SU-DHL-6 (cell line): ENCODE data around the gene CPA3.

Experiments
- H2AFZ ChIP-seq: fragments of 200-600 bp; sonication (generic); 2 replicates; pipeline ENCODE4 v1.6.1; 2014; ENCODE audit warnings: low read depth, mild to moderate bottlenecking, moderate library complexity, mixed read lengths, antibody characterized with exemption, low read length; ENCODE audit not compliant: severe bottlenecking
- H3F3A ChIP-seq: fragments of 200-600 bp; shearing (Covaris generic); 2 replicates; pipeline ENCODE4 v1.6.0; 2016; ENCODE audit warnings: antibody characterized with exemption, mild to moderate bottlenecking; ENCODE audit not compliant: insufficient read depth
- H3K27ac ChIP-seq: fragments of 200-600 bp; sonication (generic); 2 replicates; pipeline ENCODE4 v1.5.1; 2016; ENCODE audit warnings: low read depth, mild to moderate bottlenecking, low read length, moderate library complexity, mixed read lengths
- H3K27me3 ChIP-seq: fragments of 200-600 bp; sonication (generic), shearing (Covaris generic); 2 replicates; pipeline ENCODE4 v1.6.0; 2014; ENCODE audit warnings: mild to moderate bottlenecking, low read length
- H3K36me3 ChIP-seq: fragments of 200-600 bp; sonication (generic); 2 replicates; pipeline ENCODE4 v1.6.1; 2014; ENCODE audit warnings: mild to moderate bottlenecking, low read length, mixed read lengths
- H3K4me2 ChIP-seq: fragments of 300-600, 200-600 bp; shearing (Covaris generic), sonication (generic); 2 replicates; pipeline ENCODE4 v1.6.0; 2014; ENCODE audit warnings: low read length, low read depth, mild to moderate bottlenecking; ENCODE audit not compliant: poor library complexity, severe bottlenecking
- H3K4me3 ChIP-seq: fragments of 200-600 bp; sonication (generic); 2 replicates; pipeline ENCODE4 v1.5.1; 2014; ENCODE audit warnings: antibody characterized with exemption, low read length, mild to moderate bottlenecking, mixed read lengths; ENCODE audit not compliant: insufficient read depth, poor library complexity, severe bottlenecking
- H3K79me2 ChIP-seq: fragments of 200-600 bp; sonication (generic); 2 replicates; pipeline ENCODE4 v1.6.1; 2014; ENCODE audit warnings: mild to moderate bottlenecking, low read length, moderate library complexity; ENCODE audit not compliant: insufficient read depth
- H3K9ac ChIP-seq: fragments of 200-600 bp; sonication (generic); 2 replicates; pipeline ENCODE4 v1.7.0; 2014; ENCODE audit warnings: mild to moderate bottlenecking, low read length
- H3K9me2 ChIP-seq: fragments of 200-600 bp; sonication (generic); replicated peaks from 2 replicates; pipeline ENCODE4 v1.6.1; 2014; ENCODE audit warnings: low read length; ENCODE audit not compliant: insufficient read depth
- H3K9me3 ChIP-seq: fragments of 200-600 bp; sonication (generic); 2 replicates; pipeline ENCODE4 v1.6.1; 2014; ENCODE audit warnings: low read length, mixed read lengths; ENCODE audit not compliant: insufficient read depth
- H4K20me1 ChIP-seq: fragments of 200-600 bp; sonication (generic); 2 replicates; pipeline ENCODE4 v1.6.1; 2014; ENCODE audit warnings: low read depth, mild to moderate bottlenecking, antibody characterized with exemption, low read length, moderate library complexity, mixed read lengths
- CTCF ChIP-seq: fragments of 200-600 bp; sonication (generic); IDR thresholded peaks from one replicate; pipeline ENCODE4 v1.5.1; 2017; ENCODE audit warnings: antibody characterized with exemption, mild to moderate bottlenecking, low read length, moderate library complexity; ENCODE audit not compliant: insufficient read depth, poor library complexity, severe bottlenecking
- EZH2phosphoT487 ChIP-seq: fragments of 200-600 bp; sonication (generic), shearing (Covaris generic); conservative IDR thresholded peaks from 2 replicates; pipeline ENCODE4 v1.6.1; 2018; ENCODE audit warnings: mild to moderate bottlenecking, antibody characterized with exemption, low read length, moderate library complexity, mixed read lengths

The CPA3 gene

GRCh38 chr3:148930752-148931151 is 65.7 kb downstream of the CPA3 start:
- no peak overlapping the region for H2AFZ ChIP-seq
- TF ChIP-seq EZH2phosphoT487 (no peak), CTCF (no peak)
- no peaks in the 10 kb centered on the region for H3K9me2 ChIP-seq
- H3K27me3 ChIP-seq, result no peaks in the 10 kb centered on the region
- H3K9me3 ChIP-seq, result no peaks in the 10 kb centered on the region
- no peaks in the 10 kb centered on the region for H3K79me2 ChIP-seq
- H3K4me2 ChIP-seq, result no peak overlapping the region
- H3K36me3 ChIP-seq, result no peaks in the 10 kb centered on the region
- H3K4me3 ChIP-seq, result no peak overlapping the region
- H3F3A ChIP-seq, result no peaks in the 10 kb centered on the region
- no peaks in the 10 kb centered on the region for H4K20me1 ChIP-seq
- no peak overlapping the region for H3K9ac ChIP-seq
- no peak overlapping the region for H3K27ac ChIP-seq

- no peak overlapping the region for H3K27ac ChIP-seq
- H3K79me2 ChIP-seq, result no peaks in the 10 kb centered on the region
- H3K36me3 ChIP-seq, result no peaks in the 10 kb centered on the region
- TF ChIP-seq CTCF (no peak), EZH2phosphoT487 (no peak)
- H3F3A ChIP-seq, result no peaks in the 10 kb centered on the region
- H3K27me3 ChIP-seq, result no peaks in the 10 kb centered on the region
- H4K20me1 ChIP-seq, result no peaks in the 10 kb centered on the region
- H2AFZ ChIP-seq, result no peak overlapping the region
- no peaks in the 10 kb centered on the region for H3K9me2 ChIP-seq
- H3K9me3 ChIP-seq, result no peaks in the 10 kb centered on the region
- H3K9ac ChIP-seq, result no peak overlapping the region
- no peak overlapping the region for H3K4me3 ChIP-seq
- no peak overlapping the region for H3K4me2 ChIP-seq
Observed at GRCh38 chr3:148931574-148931973, 66.5 kb downstream of the CPA3 start.

DNA sequence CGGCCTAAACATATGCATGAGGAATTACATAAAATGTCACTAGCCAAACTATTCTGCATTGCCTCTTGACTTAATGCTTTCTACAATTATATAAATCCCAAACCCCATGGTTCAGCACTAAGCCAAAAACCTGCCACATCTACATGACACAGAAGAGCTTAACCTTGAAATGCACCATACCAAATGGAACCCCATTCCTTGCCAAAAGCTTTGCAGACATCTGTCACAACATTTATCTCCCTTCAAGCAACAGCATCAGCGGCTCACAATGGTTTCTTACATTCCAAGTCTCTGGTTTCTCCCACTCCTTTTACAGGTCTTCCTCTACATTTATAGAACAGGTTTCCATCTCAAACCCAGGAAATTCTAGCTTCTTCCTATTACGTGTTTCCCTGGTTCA is 67.9 kb downstream of the CPA3 start:
- Histone ChIP-seq H3K9me2 (no peaks in the 10 kb centered on the region), H4K20me1 (no peaks in the 10 kb centered on the region), H3K4me2 (no peak overlapping the region), H3K9ac (no peak overlapping the region), H3K9me3 (no peaks in the 10 kb centered on the region), H3F3A (no peaks in the 10 kb centered on the region), H3K36me3 (no peaks in the 10 kb centered on the region), H2AFZ (no peak overlapping the region), H3K79me2 (no peaks in the 10 kb centered on the region), H3K4me3 (no peak overlapping the region), H3K27me3 (no peaks in the 10 kb centered on the region), H3K27ac (no peak overlapping the region)
- TF ChIP-seq EZH2phosphoT487, result no peak
- no peak for TF ChIP-seq CTCF
